ENCODE data around the gene LIN54.

GRCh38 chr4:82905205-82905604 is 105.4 kb downstream of the LIN54 start:
- TF ChIP-seq CTCF (IDR thresholded peaks at IDR 0.05; ENCODE audit: low read length) (no peak), EZH2 (optimal IDR thresholded peaks at IDR 0.05; ENCODE audit: low read depth, low read length) (no peak)
